GM12878 (cell line): ENCODE data around the gene NTPCR. TPM values are rescaled to one million over a fixed set of nuclear protein-coding genes. Genes with fewer than 3 reads are reported as not detected.

Experiments
- ATAC-seq: fragments of 200-7000 bp; cut with Tn5 transposase; 3 replicates; pipeline ENCODE4 v1.9.1; 2020; ENCODE audit warnings: mild to moderate bottlenecking, moderate library complexity
- BruUV-seq: library from RNA; stranded (reverse); fragments of 400-500 nt; replicated peaks from 2 replicates; lab custom pipeline; 2021; lab: Mats Ljungman, UMichigan
- CTCF ChIA-PET: fragments of 300-600 bp; sonication (Branson Sonifier 250); formaldehyde crosslinking; extraction: SDS; loops from one replicate; lab custom pipeline; 2021; ENCODE audit warnings: inconsistent platforms; lab: Yijun Ruan, JAX
- POLR2A ChIA-PET: fragments of 350-600 bp; formaldehyde crosslinking; extraction: SDS; loops from one replicate; lab custom pipeline; 2021; ENCODE audit warnings: inconsistent platforms; lab: Charles Lee
- RAD21 ChIA-PET: fragments of 300-600 bp; sonication (Branson Sonifier 250); formaldehyde crosslinking; loops from one replicate; lab custom pipeline; 2023; ENCODE audit warnings: antibody characterized with exemption; ENCODE audit not compliant: unreplicated experiment; lab: Charles Lee
- SMC1A ChIA-PET: fragments of 300-600 bp; sonication (Branson Sonifier 250); formaldehyde crosslinking; loops from one replicate; lab custom pipeline; 2023; ENCODE audit not compliant: unreplicated experiment, uncharacterized antibody; lab: Charles Lee
- DNase-seq: peaks from one replicate; pipeline ENCODE4 v3.0.0-alpha.2; 2011; ENCODE audit warnings: low read depth, low spot score
- FAIRE-seq: peaks from 3 replicates; lab custom pipeline; 2011; peaks lifted over from hg19 to GRCh38; lab: Jason Lieb, UNC
- H2AFZ ChIP-seq: 2 replicates; pipeline ENCODE4 v1.6.0; 2011; ENCODE audit warnings: low read depth, low read length, control low read depth; ENCODE audit not compliant: control insufficient read depth
- H3K27ac ChIP-seq: 2 replicates; pipeline ENCODE4 v1.5.1; 2011; ENCODE audit warnings: control low read depth; ENCODE audit not compliant: control insufficient read depth, insufficient read depth
- H3K27me3 ChIP-seq, 2 experiments: replicated peaks in 1 of 2; 2 replicates each; pipeline versions ENCODE4 v1.6.0 to v1.6.1; 2011; ENCODE audit warnings: low read length in 1 of 2; ENCODE audit not compliant: control insufficient read depth in 2 of 2, insufficient read depth in 2 of 2
- H3K36me3 ChIP-seq, 2 experiments: 2 replicates each; pipeline ENCODE4 v1.5.1; 2011; ENCODE audit warnings: low read length in 1 of 2; ENCODE audit not compliant: control insufficient read depth in 2 of 2, insufficient read depth in 2 of 2
- H3K4me1 ChIP-seq: 2 replicates; pipeline ENCODE4 v1.6.1; 2011; ENCODE audit warnings: mild to moderate bottlenecking, low read length, moderate library complexity, mixed read lengths; ENCODE audit not compliant: control insufficient read depth, insufficient read depth
- H3K4me2 ChIP-seq: 2 replicates; pipeline ENCODE4 v1.6.0; 2011; ENCODE audit warnings: control low read depth; ENCODE audit not compliant: control insufficient read depth, insufficient read depth
- H3K4me3 ChIP-seq: fragments of 200-600 bp; sonication (generic); 2 replicates; pipeline ENCODE4 v1.5.1; 2016
- H3K79me2 ChIP-seq: 2 replicates; pipeline ENCODE4 v1.6.0; 2011; ENCODE audit warnings: low read length; ENCODE audit not compliant: control insufficient read depth, insufficient read depth
- H3K9ac ChIP-seq: 2 replicates; pipeline ENCODE4 v1.8.0; 2011; ENCODE audit warnings: low read length, control low read depth, mixed read lengths; ENCODE audit not compliant: control insufficient read depth, insufficient read depth
- H3K9me3 ChIP-seq: replicated peaks from 3 replicates; pipeline ENCODE4 v1.5.1; 2011; ENCODE audit warnings: mild to moderate bottlenecking, low read length; ENCODE audit not compliant: control insufficient read depth, insufficient read depth
- H4K20me1 ChIP-seq: 2 replicates; pipeline ENCODE4 v1.6.0; 2011; ENCODE audit not compliant: control insufficient read depth, insufficient read depth
- CHD1 ChIP-seq: IDR thresholded peaks from 2 replicates; pipeline ENCODE4 v1.6.1; 2012; ENCODE audit warnings: low read depth, low read length, improper control_type of control experiment
- FOXK2 ChIP-seq: fragments of 450-650 bp; IDR thresholded peaks from 2 replicates; pipeline ENCODE4 v1.6.1; 2017; ENCODE audit warnings: mild to moderate bottlenecking, moderate library complexity
- HDAC6 ChIP-seq: fragments of 200-600 bp; sonication (generic); IDR thresholded peaks from one replicate; pipeline ENCODE4 v1.8.0; 2017; ENCODE audit warnings: antibody characterized with exemption; ENCODE audit not compliant: unreplicated experiment
- KLF5 ChIP-seq: fragments of 450-650 bp; IDR thresholded peaks from 2 replicates; pipeline ENCODE4 v1.6.1; 2014; ENCODE audit warnings: mild to moderate bottlenecking; ENCODE audit not compliant: partially characterized antibody
- LARP7 ChIP-seq: fragments of 450-650 bp; IDR thresholded peaks from 2 replicates; pipeline ENCODE4 v1.6.1; 2017; ENCODE audit warnings: mild to moderate bottlenecking
- MEF2A ChIP-seq: IDR thresholded peaks from 2 replicates; pipeline ENCODE4 v1.6.1; 2011; ENCODE audit warnings: low read depth, mild to moderate bottlenecking, low read length, moderate library complexity; ENCODE audit not compliant: insufficient read depth
- TARDBP ChIP-seq: IDR thresholded peaks from 2 replicates; pipeline ENCODE4 v1.6.1; 2016; ENCODE audit warnings: borderline replicate concordance
- WGBS: methylation state at CpG from one replicate; pipeline ENCODE4 v1.1.6; 2016; ENCODE audit warnings: low lambda C conversion rate; ENCODE audit not compliant: insufficient replicate concordance, insufficient coverage; ENCODE audit errors: missing lambda C conversion rate; 5-methylcytosine and 5-hydroxymethylcytosine counted together
- in situ Hi-C: fragments of 300-500 bp; cut with MboI; formaldehyde crosslinking; loops from 9 replicates; pipeline ENCODE4 v1.14.3; 2018; ENCODE audit warnings: mixed read lengths
- intact Hi-C: fragments of 100-400 bp; cut with micrococcal nuclease; formaldehyde crosslinking; loops from one replicate; pipeline ENCODE4 v1.14.2; 2022; ENCODE audit not compliant: unreplicated experiment
- polyA plus RNA-seq, 11 experiments: library from polyadenylated mRNA; depleted of rRNA in 4 of 11; unstranded in 6 of 11; stranded (reverse) in 5 of 11; fragments of >200 nt; fragmentation: Nextera tagmentation in 4 of 11; fragmentation: Illumina TruSeq in 1 of 11; extraction: Ambion mirVana in 4 of 11; extraction: Trizol in 1 of 11; gene quantifications; 1 replicate in 1 of 11; 2 replicates in 10 of 11; pipeline versions ENCODE4 v1.2.1 to v1.2.3, GENCODE V29; 2011 to 2016; ENCODE audit warnings: inconsistent platforms in 2 of 11, missing spikeins in 2 of 11, low read depth in 1 of 11
- total RNA-seq, 4 experiments: library from RNA; depleted of rRNA in 3 of 4; stranded (reverse); fragments of >200 nt in 3 of 4; fragmentation: Illumina TruSeq in 1 of 4; extraction: Trizol in 1 of 4; gene quantifications; 2 replicates each; pipeline versions ENCODE4 v1.2.1 to v1.2.3, GENCODE V29; 2013 to 2021
- TF ChIP-seq, protein P1 (sequence below): fragments of 450-650 bp; IDR thresholded peaks from 2 replicates; pipeline ENCODE4 v1.6.1; 2017; ENCODE audit warnings: low read depth, mild to moderate bottlenecking, moderate library complexity
- TF ChIP-seq, protein P2 (sequence below): fragments of 450-650 bp; IDR thresholded peaks from 2 replicates; pipeline ENCODE4 v1.6.1; 2014; ENCODE audit warnings: mild to moderate bottlenecking
- TF ChIP-seq, protein P3 (sequence below): fragments of 150-350 bp; IDR thresholded peaks from 2 replicates; pipeline ENCODE4 v1.6.1; 2014; ENCODE audit warnings: mild to moderate bottlenecking, low read depth, low read length
- TF ChIP-seq, protein P4 (sequence below): fragments of 450-650 bp; IDR thresholded peaks from 2 replicates; pipeline ENCODE4 v1.6.1; 2017; ENCODE audit warnings: mild to moderate bottlenecking, moderate library complexity

NTPCR gene
- total and polyA plus RNA-seq, 10 of the 15 experiments (the other 5 are each of a cell fraction or from before 2014, with no cell fraction given): 25.4 to 109 (median 56.6) TPM

DNA sequence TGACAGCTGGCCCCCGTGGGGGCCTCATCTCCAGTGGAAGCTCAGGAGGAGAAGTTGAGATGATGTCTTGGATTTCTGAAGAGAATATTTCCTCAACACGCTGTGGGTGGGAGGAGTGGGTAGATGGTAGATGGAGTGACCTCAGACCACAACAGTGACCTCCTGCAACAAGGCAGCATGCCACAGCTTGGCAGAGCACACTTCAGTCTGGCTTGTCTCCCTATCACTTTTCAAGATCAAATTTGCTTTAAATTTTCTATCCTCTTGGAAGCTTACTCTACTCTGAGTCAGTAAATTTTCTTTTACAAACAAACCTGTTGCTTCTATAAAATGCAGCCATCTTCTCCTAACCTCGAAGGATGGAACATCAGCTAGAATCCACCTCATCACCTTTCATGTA lies 59.7 kb downstream of the NTPCR start (continued):
- TF ChIP-seq, protein P1, sequence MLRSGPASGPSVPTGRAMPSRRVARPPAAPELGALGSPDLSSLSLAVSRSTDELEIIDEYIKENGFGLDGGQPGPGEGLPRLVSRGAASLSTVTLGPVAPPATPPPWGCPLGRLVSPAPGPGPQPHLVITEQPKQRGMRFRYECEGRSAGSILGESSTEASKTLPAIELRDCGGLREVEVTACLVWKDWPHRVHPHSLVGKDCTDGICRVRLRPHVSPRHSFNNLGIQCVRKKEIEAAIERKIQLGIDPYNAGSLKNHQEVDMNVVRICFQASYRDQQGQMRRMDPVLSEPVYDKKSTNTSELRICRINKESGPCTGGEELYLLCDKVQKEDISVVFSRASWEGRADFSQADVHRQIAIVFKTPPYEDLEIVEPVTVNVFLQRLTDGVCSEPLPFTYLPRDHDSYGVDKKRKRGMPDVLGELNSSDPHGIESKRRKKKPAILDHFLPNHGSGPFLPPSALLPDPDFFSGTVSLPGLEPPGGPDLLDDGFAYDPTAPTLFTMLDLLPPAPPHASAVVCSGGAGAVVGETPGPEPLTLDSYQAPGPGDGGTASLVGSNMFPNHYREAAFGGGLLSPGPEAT: no peak
- TF ChIP-seq KLF5: no peak
- TF ChIP-seq, all 136 proteins: peak for 0

DNA sequence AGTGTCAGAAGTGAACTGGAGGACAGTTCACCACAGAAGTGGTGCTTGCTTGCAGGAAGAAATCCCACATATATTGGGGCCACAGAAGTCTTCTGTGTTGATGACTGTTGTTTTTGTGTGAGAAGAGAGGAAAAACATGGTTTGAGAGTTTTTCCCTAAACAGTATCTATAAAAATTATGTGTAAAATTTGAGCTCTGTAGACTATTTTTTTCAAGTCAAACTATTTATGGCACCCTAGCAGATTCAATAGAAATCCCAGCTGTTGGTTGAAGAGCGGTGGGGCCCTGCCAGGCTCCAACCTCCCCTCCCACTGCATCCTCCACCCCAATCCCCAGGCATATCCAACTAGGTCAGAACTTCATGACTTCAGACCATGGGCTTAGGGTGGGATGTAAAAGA lies 61.6 kb downstream of the NTPCR start:
- Histone ChIP-seq H3K9ac (no peak overlapping the region), H3K4me3 (no peak overlapping the region), H3K4me2 (no peak overlapping the region), H4K20me1 (no peaks in the 10 kb centered on the region), H3K79me2 (no peaks in the 10 kb centered on the region), H3K27ac (no peak overlapping the region), H2AFZ (no peak overlapping the region), H3K4me1 (0 out of 2 replicates have a peak, but pooled peaks cover 5% of the 10 kb centered on the region), H3K36me3 (no peaks in the 10 kb centered on the region), H3K27me3 (no peaks in the 10 kb centered on the region), H3K9me3 (no peaks in the 10 kb centered on the region)
- intact Hi-C loops (no loop called here), in situ Hi-C loops (no loop called here)
- ChIA-PET CTCF (no interaction called here), RAD21 (no interaction called here), POLR2A (interaction anchor here (1.0 kb wide), 1 partner anchor 30 kb away, joined by 3 read pairs; no protein-coding TSS in a partner anchor), SMC1A (interaction anchor here (1.0 kb wide), 1 partner anchor 55 kb away, joined by 3 read pairs; no protein-coding TSS in a partner anchor)
- no peak for DNase-seq
- no peak for FAIRE-seq
- TF ChIP-seq, protein P2, sequence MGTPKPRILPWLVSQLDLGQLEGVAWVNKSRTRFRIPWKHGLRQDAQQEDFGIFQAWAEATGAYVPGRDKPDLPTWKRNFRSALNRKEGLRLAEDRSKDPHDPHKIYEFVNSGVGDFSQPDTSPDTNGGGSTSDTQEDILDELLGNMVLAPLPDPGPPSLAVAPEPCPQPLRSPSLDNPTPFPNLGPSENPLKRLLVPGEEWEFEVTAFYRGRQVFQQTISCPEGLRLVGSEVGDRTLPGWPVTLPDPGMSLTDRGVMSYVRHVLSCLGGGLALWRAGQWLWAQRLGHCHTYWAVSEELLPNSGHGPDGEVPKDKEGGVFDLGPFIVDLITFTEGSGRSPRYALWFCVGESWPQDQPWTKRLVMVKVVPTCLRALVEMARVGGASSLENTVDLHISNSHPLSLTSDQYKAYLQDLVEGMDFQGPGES: no peak
- no peak for TF ChIP-seq TARDBP
- TF ChIP-seq, protein P3, sequence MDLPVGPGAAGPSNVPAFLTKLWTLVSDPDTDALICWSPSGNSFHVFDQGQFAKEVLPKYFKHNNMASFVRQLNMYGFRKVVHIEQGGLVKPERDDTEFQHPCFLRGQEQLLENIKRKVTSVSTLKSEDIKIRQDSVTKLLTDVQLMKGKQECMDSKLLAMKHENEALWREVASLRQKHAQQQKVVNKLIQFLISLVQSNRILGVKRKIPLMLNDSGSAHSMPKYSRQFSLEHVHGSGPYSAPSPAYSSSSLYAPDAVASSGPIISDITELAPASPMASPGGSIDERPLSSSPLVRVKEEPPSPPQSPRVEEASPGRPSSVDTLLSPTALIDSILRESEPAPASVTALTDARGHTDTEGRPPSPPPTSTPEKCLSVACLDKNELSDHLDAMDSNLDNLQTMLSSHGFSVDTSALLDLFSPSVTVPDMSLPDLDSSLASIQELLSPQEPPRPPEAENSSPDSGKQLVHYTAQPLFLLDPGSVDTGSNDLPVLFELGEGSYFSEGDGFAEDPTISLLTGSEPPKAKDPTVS: no peak
- TF ChIP-seq CHD1: no peak
- TF ChIP-seq FOXK2: no peak
- no peak for TF ChIP-seq HDAC6
- no peak for TF ChIP-seq LARP7
- no peak for TF ChIP-seq MEF2A
- TF ChIP-seq, protein P4, sequence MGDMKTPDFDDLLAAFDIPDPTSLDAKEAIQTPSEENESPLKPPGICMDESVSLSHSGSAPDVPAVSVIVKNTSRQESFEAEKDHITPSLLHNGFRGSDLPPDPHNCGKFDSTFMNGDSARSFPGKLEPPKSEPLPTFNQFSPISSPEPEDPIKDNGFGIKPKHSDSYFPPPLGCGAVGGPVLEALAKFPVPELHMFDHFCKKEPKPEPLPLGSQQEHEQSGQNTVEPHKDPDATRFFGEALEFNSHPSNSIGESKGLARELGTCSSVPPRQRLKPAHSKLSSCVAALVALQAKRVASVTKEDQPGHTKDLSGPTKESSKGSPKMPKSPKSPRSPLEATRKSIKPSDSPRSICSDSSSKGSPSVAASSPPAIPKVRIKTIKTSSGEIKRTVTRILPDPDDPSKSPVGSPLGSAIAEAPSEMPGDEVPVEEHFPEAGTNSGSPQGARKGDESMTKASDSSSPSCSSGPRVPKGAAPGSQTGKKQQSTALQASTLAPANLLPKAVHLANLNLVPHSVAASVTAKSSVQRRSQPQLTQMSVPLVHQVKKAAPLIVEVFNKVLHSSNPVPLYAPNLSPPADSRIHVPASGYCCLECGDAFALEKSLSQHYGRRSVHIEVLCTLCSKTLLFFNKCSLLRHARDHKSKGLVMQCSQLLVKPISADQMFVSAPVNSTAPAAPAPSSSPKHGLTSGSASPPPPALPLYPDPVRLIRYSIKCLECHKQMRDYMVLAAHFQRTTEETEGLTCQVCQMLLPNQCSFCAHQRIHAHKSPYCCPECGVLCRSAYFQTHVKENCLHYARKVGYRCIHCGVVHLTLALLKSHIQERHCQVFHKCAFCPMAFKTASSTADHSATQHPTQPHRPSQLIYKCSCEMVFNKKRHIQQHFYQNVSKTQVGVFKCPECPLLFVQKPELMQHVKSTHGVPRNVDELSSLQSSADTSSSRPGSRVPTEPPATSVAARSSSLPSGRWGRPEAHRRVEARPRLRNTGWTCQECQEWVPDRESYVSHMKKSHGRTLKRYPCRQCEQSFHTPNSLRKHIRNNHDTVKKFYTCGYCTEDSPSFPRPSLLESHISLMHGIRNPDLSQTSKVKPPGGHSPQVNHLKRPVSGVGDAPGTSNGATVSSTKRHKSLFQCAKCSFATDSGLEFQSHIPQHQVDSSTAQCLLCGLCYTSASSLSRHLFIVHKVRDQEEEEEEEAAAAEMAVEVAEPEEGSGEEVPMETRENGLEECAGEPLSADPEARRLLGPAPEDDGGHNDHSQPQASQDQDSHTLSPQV: no peak
- WGBS: 53% methylated on average over 1 of the region's 1 CpG
- no TSS peak for BruUV-seq
- ATAC-seq: no peak
